ENCODE measurements around the gene ZNF71.

The ZNF71 gene

DNA sequence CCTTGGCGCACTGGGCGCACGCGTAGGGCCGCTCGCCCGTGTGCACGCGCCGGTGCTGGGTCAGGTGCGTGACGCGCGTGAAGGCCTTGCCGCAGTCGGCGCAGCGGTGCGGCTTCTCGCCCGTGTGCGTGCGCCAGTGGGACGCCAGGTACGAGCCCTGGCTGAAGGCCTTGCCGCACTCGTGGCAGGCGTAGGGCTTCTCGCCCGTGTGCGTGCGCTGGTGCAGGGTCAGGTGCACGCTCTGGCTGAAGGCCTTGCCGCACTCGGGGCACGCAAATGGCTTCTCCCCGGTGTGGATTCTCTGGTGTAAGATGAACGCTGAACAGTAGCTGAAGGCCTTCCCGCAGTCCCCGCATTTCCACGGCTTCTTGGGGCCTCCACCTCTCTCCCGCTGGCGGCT lies 69.4 kb downstream of the ZNF71 start:
- no peak for TF ChIP-seq GABPA (IDR thresholded peaks at IDR 0.05; ENCODE audit: low read depth)
- no peak for TF ChIP-seq SPI1 (IDR thresholded peaks at IDR 0.05; ENCODE audit: borderline replicate concordance, low read depth)
- no peak for TF ChIP-seq CTCF (IDR thresholded peaks at IDR 0.05; ENCODE audit: insufficient read depth, low read length)
- no peak for TF ChIP-seq REST (IDR thresholded peaks at IDR 0.05; ENCODE audit: insufficient replicate concordance, low read depth)
- no peak for TF ChIP-seq POLR2AphosphoS5 (IDR thresholded peaks at IDR 0.05; ENCODE audit: low read depth)

DNA sequence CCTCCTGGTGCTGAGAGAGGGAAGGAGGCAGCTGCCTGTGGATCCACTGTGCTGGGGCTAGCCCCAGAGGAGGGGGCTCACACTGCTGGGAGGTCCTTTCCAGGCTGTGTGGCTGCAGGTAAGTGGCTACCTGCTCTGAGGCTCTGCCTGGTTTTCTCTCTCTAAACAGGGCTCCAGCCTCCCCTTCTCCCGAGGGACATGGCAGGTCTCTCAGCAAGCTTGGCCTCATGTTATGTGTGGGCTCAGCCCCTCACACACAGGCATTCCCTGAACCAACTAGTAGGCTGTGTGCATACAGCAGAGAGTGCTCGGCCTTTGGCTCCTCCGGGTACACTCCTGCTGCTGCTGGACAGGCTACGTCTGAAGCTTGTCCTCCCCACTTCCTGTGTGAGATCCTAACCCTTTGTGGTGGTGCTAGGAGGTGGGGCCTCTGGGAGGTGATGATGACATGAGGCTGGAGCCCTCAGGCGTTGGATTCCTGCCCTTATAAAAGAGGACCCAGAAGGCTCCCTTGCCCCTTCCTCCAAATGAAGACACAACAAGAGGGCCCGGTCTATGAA lies 72.3 kb downstream of the ZNF71 start:
- no peak for DNase-seq (ENCODE audit: low read depth in 1 of 2, low spot score in 1 of 2)
- H3K4me3 ChIP-seq (replicated peaks; ENCODE audit: insufficient read depth, low read length): no peak overlapping the region
- no peak overlapping the region for H3K27ac ChIP-seq (replicated peaks)
- no peaks in the 10 kb centered on the region for H3K27me3 ChIP-seq (ENCODE audit: insufficient read depth, poor library complexity, severe bottlenecking)
- TF ChIP-seq GABPA (IDR thresholded peaks at IDR 0.05; ENCODE audit: low read depth) (no peak), POLR2AphosphoS5 (IDR thresholded peaks at IDR 0.05; ENCODE audit: low read depth) (no peak), SPI1 (IDR thresholded peaks at IDR 0.05; ENCODE audit: borderline replicate concordance, low read depth) (no peak), REST (IDR thresholded peaks at IDR 0.05; ENCODE audit: insufficient replicate concordance, low read depth) (no peak), CTCF (IDR thresholded peaks at IDR 0.05; ENCODE audit: insufficient read depth, low read length) (no peak)

More for the DNA sequence above, 69.4 kb downstream of the ZNF71 start:
- Histone ChIP-seq H3K27ac (replicated peaks) (no peak overlapping the region), H3K27me3 (ENCODE audit: insufficient read depth, poor library complexity, severe bottlenecking) (no peaks in the 10 kb centered on the region), H3K4me3 (replicated peaks; ENCODE audit: insufficient read depth, low read length) (no peak overlapping the region)
- DNase-seq (ENCODE audit: low read depth in 1 of 2, low spot score in 1 of 2): no peak

DNA sequence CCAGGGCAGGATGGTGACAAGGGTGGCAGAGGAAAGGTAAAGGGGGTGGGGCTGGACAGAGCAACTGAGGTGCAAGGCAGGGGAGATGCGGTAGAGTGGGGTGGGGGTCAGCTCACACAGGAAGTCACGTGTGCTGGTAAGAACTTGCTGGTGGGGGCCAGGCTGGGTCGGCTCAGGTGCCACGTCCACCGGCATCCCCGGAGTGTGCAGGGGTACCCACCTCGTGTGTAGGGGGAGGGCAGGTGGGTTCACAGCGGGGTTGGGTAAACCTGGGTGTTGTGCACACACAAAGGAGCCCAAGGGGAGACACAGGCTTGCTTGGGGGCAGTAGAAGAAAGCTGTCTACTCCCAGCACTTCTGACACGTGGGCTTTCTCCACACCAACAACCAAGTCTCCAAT lies 73.6 kb downstream of the ZNF71 start:
- no peak for TF ChIP-seq POLR2AphosphoS5 (IDR thresholded peaks at IDR 0.05; ENCODE audit: low read depth)
- no peak for TF ChIP-seq SPI1 (IDR thresholded peaks at IDR 0.05; ENCODE audit: borderline replicate concordance, low read depth)
- TF ChIP-seq REST (IDR thresholded peaks at IDR 0.05; ENCODE audit: insufficient replicate concordance, low read depth): no peak
- TF ChIP-seq CTCF (IDR thresholded peaks at IDR 0.05; ENCODE audit: insufficient read depth, low read length): no peak
- H3K4me3 ChIP-seq (replicated peaks; ENCODE audit: insufficient read depth, low read length): no peak overlapping the region
- DNase-seq (ENCODE audit: low read depth in 1 of 2, low spot score in 1 of 2): no peak
- H3K27ac ChIP-seq (replicated peaks): no peak overlapping the region
- no peaks in the 10 kb centered on the region for H3K27me3 ChIP-seq (ENCODE audit: insufficient read depth, poor library complexity, severe bottlenecking)
